Loucy (cell line): ENCODE results near the gene HGFAC.
A peak's percentile ranks its signal among the peaks of the same experiment; 100 is the strongest.

Experiments
- H2AFZ ChIP-seq: fragments of 200-600 bp; sonication (generic); 2 replicates; pipeline ENCODE4 v1.6.0; 2016; ENCODE audit warnings: antibody characterized with exemption, mild to moderate bottlenecking, low read length, moderate library complexity
- H3F3A ChIP-seq: fragments of 200-600 bp; 2 replicates; pipeline ENCODE4 v1.6.0; 2016; ENCODE audit warnings: antibody characterized with exemption, low read depth, mild to moderate bottlenecking
- H3K27me3 ChIP-seq: fragments of 200-600 bp; sonication (generic); 2 replicates; pipeline ENCODE4 v1.6.1; 2014; ENCODE audit warnings: low read length, mild to moderate bottlenecking; ENCODE audit not compliant: insufficient read depth, poor library complexity, severe bottlenecking
- H3K36me3 ChIP-seq: fragments of 200-600 bp; sonication (generic); 2 replicates; pipeline ENCODE4 v1.6.1; 2016; ENCODE audit warnings: low read length; ENCODE audit not compliant: insufficient read depth
- H3K4me1 ChIP-seq: fragments of 200-600 bp; sonication (generic); 2 replicates; pipeline ENCODE4 v1.5.1; 2014; ENCODE audit warnings: low read length, mild to moderate bottlenecking; ENCODE audit not compliant: insufficient read depth, poor library complexity, severe bottlenecking
- H3K4me2 ChIP-seq: fragments of 200-600 bp; sonication (generic); 2 replicates; pipeline ENCODE4 v1.6.0; 2014; ENCODE audit warnings: antibody characterized with exemption, low read length, low read depth, mild to moderate bottlenecking; ENCODE audit not compliant: poor library complexity, severe bottlenecking
- H3K4me3 ChIP-seq: fragments of 200-600 bp; sonication (generic); 2 replicates; pipeline ENCODE4 v1.5.1; 2014; ENCODE audit warnings: low read length, mild to moderate bottlenecking, mixed read lengths; ENCODE audit not compliant: poor library complexity, severe bottlenecking
- H3K79me2 ChIP-seq: fragments of 200-600 bp; sonication (generic); 2 replicates; pipeline ENCODE4 v1.6.1; 2014; ENCODE audit warnings: low read length; ENCODE audit not compliant: insufficient read depth
- H3K9ac ChIP-seq: fragments of 200-600 bp; sonication (generic); 2 replicates; pipeline ENCODE4 v1.6.0; 2014; ENCODE audit warnings: mild to moderate bottlenecking, low read depth, low read length, moderate library complexity; ENCODE audit not compliant: poor library complexity, severe bottlenecking
- H3K9me2 ChIP-seq: fragments of 200-600 bp; sonication (generic); replicated peaks from 2 replicates; pipeline ENCODE4 v1.6.1; 2016; ENCODE audit warnings: low read depth, low read length, mixed read lengths
- H3K9me3 ChIP-seq: fragments of 200-600 bp; sonication (generic); 2 replicates; pipeline ENCODE4 v1.6.1; 2014; ENCODE audit warnings: mild to moderate bottlenecking, antibody characterized with exemption, low read length, low read depth; ENCODE audit not compliant: insufficient read depth
- H4K20me1 ChIP-seq: fragments of 200-600 bp; sonication (generic); 2 replicates; pipeline ENCODE4 v1.6.0; 2014; ENCODE audit warnings: antibody characterized with exemption, low read length, mild to moderate bottlenecking; ENCODE audit not compliant: insufficient read depth, poor library complexity, severe bottlenecking
- EZH2phosphoT487 ChIP-seq: fragments of 200-600 bp; IDR thresholded peaks from 2 replicates; pipeline ENCODE4 v1.6.1; 2018; ENCODE audit warnings: antibody characterized with exemption, mild to moderate bottlenecking, moderate library complexity, borderline replicate concordance
- TF ChIP-seq, protein P1 (sequence below): fragments of 200-600 bp; sonication (generic); conservative IDR thresholded peaks from 2 replicates; pipeline ENCODE4 v1.5.1; 2014; ENCODE audit warnings: mild to moderate bottlenecking, antibody characterized with exemption, low read length

HGFAC gene

DNA sequence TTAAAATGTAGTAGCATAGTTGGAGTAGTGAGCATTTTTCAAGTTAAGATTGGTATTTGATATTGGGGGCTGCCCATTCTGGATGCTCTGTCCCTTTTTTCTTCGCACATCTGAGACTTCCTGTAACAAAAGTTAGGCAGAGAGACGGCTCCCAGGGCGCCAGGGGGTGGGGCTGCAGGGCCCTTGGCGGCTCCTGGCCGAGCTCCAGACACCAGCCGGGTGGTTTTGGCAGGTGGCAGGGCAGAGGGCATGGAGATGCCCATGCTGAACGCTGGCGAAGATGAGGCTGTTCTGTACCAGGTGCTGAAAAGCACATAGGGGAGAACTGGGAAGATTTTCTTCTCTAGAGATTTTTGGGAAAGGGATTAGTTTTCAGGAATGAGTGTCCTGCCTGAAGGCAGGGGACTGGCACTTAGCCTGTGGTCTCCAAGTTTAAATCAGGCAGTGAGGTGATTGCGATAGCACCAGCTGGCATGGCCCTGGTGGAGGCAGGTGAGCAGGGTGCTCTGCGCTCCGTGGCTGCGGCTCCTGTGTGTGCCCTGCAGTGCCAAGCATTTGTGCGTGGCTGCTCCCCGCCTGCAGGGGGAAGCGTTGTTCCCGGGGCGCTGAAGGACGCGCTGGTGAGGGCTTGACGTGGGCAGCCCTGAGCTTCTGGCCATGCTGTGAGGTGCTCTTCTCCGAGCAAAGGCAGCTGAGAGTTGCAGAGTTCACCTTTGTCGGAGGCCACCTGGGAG is 23.6 kb upstream of the HGFAC start:
- Histone ChIP-seq H3K27me3 (no peaks in the 10 kb centered on the region), H3K4me3 (no peak overlapping the region), H3K4me2 (no peak overlapping the region), H3F3A (no peaks in the 10 kb centered on the region), H3K9me3 (no peaks in the 10 kb centered on the region), H3K79me2 (0 out of 2 replicates have a peak, but pooled peaks cover 5% of the 10 kb centered on the region), H3K9ac (no peak overlapping the region), H4K20me1 (peaks cover 5% of the 10 kb centered on the region), H2AFZ (no peak overlapping the region), H3K36me3 (peaks cover 71% of the 10 kb centered on the region; the same call in 1 of the 2 replicates), H3K9me2 (no peaks in the 10 kb centered on the region), H3K4me1 (no peaks in the 10 kb centered on the region)
- TF ChIP-seq, protein P1, sequence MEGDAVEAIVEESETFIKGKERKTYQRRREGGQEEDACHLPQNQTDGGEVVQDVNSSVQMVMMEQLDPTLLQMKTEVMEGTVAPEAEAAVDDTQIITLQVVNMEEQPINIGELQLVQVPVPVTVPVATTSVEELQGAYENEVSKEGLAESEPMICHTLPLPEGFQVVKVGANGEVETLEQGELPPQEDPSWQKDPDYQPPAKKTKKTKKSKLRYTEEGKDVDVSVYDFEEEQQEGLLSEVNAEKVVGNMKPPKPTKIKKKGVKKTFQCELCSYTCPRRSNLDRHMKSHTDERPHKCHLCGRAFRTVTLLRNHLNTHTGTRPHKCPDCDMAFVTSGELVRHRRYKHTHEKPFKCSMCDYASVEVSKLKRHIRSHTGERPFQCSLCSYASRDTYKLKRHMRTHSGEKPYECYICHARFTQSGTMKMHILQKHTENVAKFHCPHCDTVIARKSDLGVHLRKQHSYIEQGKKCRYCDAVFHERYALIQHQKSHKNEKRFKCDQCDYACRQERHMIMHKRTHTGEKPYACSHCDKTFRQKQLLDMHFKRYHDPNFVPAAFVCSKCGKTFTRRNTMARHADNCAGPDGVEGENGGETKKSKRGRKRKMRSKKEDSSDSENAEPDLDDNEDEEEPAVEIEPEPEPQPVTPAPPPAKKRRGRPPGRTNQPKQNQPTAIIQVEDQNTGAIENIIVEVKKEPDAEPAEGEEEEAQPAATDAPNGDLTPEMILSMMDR = peak; percentile 32; the same call in 1 of the 2 replicates
- TF ChIP-seq EZH2phosphoT487 = no peak

DNA sequence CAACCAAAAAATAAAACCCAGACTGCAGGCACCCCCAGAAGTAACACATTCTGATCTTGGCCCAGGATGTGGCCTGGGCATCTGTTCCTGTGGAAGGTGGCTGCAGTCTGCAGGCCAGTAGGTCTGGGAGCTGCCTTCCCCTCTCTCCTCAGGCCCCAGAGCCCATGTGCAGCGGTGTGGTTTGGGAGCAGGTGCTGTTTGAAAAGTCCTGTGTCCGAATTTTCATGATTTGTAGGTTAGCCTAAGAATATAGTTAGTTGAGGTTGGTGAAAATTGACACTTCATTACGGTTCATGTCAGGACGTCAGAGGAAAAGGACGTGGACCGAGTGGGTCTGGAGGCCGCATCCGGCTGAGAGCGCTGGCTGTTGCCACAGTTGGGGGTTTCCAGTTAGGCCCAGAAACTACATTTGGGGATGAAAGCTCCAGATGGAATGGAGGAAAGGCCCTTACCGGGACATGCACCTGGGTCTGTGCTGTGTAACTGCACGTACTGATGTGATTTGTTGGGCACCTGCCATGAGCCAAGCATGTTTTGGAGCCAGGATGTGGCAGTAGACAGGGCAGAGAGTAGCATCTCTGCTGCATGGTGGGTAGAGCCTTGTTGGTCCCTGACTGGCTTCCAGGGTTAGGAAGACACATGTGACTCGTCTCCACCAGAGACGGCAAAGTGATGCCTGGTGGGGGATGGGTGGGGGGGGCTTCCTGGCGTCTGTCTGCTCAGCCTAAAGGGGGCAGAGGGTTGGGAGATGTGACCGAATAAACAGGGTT is 21.7 kb upstream of the HGFAC start:
- no peak overlapping the region for H3K9ac ChIP-seq
- no peak overlapping the region for H2AFZ ChIP-seq
- H3K27me3 ChIP-seq = no peaks in the 10 kb centered on the region
- H3K79me2 ChIP-seq = no peaks in the 10 kb centered on the region
- no peaks in the 10 kb centered on the region for H3K9me2 ChIP-seq
- H3K4me2 ChIP-seq = no peak overlapping the region
- H3K4me3 ChIP-seq = no peak overlapping the region
- H3K36me3 ChIP-seq = peaks cover 89% of the 10 kb centered on the region; the same call in 1 of the 2 replicates
- TF ChIP-seq, protein P1 = no peak
- no peak for TF ChIP-seq EZH2phosphoT487
- no peaks in the 10 kb centered on the region for H3K9me3 ChIP-seq
- no peaks in the 10 kb centered on the region for H3K4me1 ChIP-seq
- H4K20me1 ChIP-seq = no peaks in the 10 kb centered on the region
- H3F3A ChIP-seq = no peaks in the 10 kb centered on the region

DNA sequence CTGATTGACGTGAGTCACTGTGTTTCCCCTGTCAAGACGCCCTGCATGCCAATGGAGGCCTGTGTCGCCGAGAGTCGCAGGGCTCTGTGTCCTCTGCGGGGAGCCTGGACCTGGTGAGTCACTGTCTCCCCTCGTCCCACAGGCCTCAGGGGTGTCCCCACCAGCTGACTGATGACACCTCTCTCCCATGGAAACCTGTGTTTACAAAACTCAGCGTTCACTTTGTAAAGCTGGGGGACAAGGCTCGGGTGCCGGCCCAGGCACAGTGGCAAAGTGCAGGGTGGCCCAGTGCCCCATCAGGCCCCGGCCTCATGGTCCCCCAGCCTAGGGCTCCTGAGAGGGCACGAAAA is 21.2 kb upstream of the HGFAC start:
- Histone ChIP-seq H3K4me2 (no peak overlapping the region), H3K9me2 (no peaks in the 10 kb centered on the region), H3K9me3 (no peaks in the 10 kb centered on the region), H3F3A (no peaks in the 10 kb centered on the region), H3K9ac (no peak overlapping the region), H3K4me3 (no peak overlapping the region), H3K27me3 (no peaks in the 10 kb centered on the region), H2AFZ (no peak overlapping the region), H4K20me1 (no peaks in the 10 kb centered on the region), H3K79me2 (no peaks in the 10 kb centered on the region), H3K4me1 (no peaks in the 10 kb centered on the region), H3K36me3 (peaks cover 89% of the 10 kb centered on the region; the same call in 1 of the 2 replicates)
- no peak for TF ChIP-seq EZH2phosphoT487
- TF ChIP-seq, protein P1 = no peak
